Measurements from ENCODE around the gene CHRNG.

- TF ChIP-seq POLR2A (IDR thresholded peaks at IDR 0.05), result no peak
- TF ChIP-seq, protein P1, sequence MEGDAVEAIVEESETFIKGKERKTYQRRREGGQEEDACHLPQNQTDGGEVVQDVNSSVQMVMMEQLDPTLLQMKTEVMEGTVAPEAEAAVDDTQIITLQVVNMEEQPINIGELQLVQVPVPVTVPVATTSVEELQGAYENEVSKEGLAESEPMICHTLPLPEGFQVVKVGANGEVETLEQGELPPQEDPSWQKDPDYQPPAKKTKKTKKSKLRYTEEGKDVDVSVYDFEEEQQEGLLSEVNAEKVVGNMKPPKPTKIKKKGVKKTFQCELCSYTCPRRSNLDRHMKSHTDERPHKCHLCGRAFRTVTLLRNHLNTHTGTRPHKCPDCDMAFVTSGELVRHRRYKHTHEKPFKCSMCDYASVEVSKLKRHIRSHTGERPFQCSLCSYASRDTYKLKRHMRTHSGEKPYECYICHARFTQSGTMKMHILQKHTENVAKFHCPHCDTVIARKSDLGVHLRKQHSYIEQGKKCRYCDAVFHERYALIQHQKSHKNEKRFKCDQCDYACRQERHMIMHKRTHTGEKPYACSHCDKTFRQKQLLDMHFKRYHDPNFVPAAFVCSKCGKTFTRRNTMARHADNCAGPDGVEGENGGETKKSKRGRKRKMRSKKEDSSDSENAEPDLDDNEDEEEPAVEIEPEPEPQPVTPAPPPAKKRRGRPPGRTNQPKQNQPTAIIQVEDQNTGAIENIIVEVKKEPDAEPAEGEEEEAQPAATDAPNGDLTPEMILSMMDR (IDR thresholded peaks at IDR 0.05), result no peak
These were observed 11.5 kb upstream of the CHRNG start for GRCh38 chr2:232527905-232528470.

Data from uterus (tissue), 2 donors.